ENCODE results near the gene HOMER3.

DNA sequence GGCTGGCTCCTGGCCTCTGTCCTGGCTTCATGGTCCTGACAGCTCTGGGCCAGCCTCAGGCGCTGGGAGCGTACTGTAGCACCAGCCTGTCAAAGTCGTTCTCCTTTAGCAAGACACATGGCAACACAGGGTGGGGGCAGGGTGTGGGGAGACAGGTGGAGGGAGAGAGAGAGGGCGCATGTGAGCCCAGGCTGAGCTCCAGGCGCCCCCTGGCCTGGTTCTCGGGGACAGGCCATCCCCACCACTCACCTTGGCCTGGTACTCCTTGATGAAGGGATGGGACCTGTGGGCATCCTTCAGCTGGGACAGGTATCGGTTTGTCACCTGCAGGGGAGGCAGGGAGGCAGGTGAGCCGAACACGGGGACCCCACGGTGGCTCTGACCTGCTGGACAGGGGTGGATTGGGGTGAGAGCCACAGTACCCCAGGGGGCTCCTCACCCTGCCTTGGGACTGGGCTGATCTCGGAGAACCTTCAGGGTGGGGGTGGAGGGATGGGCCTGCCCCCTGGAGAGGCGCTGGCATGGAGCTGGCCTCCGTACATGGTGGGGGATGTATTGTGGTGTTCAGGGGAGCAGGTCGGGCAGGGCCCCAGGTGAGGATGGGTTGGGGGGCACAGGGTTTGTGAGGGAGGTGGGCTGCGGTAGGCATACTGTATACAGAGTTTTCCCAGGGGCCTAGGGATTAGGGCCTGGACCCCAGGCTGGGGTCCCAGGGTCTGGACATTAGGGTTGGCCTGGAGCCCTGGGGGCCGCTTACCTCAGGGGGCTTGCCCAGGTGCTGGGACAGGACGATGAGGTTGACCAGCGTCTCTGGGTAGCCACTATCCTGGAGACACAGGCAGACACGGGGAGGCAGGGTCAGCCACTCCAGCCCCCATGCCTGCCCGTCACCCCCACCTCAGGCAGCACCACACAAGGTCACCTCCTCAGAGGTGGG is 41.1 kb downstream of the HOMER3 start:
- TF ChIP-seq, protein P1, sequence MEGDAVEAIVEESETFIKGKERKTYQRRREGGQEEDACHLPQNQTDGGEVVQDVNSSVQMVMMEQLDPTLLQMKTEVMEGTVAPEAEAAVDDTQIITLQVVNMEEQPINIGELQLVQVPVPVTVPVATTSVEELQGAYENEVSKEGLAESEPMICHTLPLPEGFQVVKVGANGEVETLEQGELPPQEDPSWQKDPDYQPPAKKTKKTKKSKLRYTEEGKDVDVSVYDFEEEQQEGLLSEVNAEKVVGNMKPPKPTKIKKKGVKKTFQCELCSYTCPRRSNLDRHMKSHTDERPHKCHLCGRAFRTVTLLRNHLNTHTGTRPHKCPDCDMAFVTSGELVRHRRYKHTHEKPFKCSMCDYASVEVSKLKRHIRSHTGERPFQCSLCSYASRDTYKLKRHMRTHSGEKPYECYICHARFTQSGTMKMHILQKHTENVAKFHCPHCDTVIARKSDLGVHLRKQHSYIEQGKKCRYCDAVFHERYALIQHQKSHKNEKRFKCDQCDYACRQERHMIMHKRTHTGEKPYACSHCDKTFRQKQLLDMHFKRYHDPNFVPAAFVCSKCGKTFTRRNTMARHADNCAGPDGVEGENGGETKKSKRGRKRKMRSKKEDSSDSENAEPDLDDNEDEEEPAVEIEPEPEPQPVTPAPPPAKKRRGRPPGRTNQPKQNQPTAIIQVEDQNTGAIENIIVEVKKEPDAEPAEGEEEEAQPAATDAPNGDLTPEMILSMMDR (IDR thresholded peaks at IDR 0.05; ENCODE audit: insufficient read depth, low read length) = no peak
- no peak for TF ChIP-seq SPI1 (IDR thresholded peaks at IDR 0.05; ENCODE audit: borderline replicate concordance, low read depth)
- TF ChIP-seq, protein P2, sequence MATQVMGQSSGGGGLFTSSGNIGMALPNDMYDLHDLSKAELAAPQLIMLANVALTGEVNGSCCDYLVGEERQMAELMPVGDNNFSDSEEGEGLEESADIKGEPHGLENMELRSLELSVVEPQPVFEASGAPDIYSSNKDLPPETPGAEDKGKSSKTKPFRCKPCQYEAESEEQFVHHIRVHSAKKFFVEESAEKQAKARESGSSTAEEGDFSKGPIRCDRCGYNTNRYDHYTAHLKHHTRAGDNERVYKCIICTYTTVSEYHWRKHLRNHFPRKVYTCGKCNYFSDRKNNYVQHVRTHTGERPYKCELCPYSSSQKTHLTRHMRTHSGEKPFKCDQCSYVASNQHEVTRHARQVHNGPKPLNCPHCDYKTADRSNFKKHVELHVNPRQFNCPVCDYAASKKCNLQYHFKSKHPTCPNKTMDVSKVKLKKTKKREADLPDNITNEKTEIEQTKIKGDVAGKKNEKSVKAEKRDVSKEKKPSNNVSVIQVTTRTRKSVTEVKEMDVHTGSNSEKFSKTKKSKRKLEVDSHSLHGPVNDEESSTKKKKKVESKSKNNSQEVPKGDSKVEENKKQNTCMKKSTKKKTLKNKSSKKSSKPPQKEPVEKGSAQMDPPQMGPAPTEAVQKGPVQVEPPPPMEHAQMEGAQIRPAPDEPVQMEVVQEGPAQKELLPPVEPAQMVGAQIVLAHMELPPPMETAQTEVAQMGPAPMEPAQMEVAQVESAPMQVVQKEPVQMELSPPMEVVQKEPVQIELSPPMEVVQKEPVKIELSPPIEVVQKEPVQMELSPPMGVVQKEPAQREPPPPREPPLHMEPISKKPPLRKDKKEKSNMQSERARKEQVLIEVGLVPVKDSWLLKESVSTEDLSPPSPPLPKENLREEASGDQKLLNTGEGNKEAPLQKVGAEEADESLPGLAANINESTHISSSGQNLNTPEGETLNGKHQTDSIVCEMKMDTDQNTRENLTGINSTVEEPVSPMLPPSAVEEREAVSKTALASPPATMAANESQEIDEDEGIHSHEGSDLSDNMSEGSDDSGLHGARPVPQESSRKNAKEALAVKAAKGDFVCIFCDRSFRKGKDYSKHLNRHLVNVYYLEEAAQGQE (IDR thresholded peaks at IDR 0.05; ENCODE audit: insufficient replicate concordance, low read depth) = no peak
